IMR-90 (cell line): ENCODE data around the gene PAFAH2. TPM values are rescaled to one million over a fixed set of nuclear protein-coding genes. Genes with fewer than 3 reads are reported as not detected.

Experiments used
- ATAC-seq: fragments of 200-7000 bp; cut with Tn5 transposase; 2 replicates; pipeline ENCODE4 v1.9.1; 2020; ENCODE audit warnings: low read depth, mild to moderate bottlenecking, moderate library complexity
- BruUV-seq: library from RNA; stranded (reverse); fragments of 400-500 nt; replicated peaks from 2 replicates; lab custom pipeline; 2021; lab: Mats Ljungman, UMichigan
- CTCF ChIA-PET: fragments of 300-600 bp; formaldehyde crosslinking; extraction: SDS; loops from one replicate; lab custom pipeline; 2021; ENCODE audit warnings: antibody characterized with exemption; lab: Yijun Ruan, JAX
- POLR2A ChIA-PET: fragments of 300-600 bp; sonication (Branson Sonifier 250); formaldehyde crosslinking; loops from one replicate; lab custom pipeline; 2022; ENCODE audit warnings: antibody characterized with exemption; ENCODE audit not compliant: unreplicated experiment; lab: Charles Lee
- DNase-seq: peaks from one replicate; pipeline ENCODE4 v3.0.0; 2013
- H2AFZ ChIP-seq: replicated peaks from 2 replicates; pipeline ENCODE3; 2013; ENCODE audit warnings: low read length, mild to moderate bottlenecking; ENCODE audit not compliant: poor library complexity
- H2AK5ac ChIP-seq: 2 replicates; pipeline ENCODE4 v1.6.1; 2013; ENCODE audit warnings: low read depth, low read length, inconsistent platforms
- H2AK9ac ChIP-seq: replicated peaks from 2 replicates; pipeline ENCODE3; 2013; ENCODE audit warnings: mild to moderate bottlenecking, low read depth, low read length, moderate library complexity; ENCODE audit not compliant: poor library complexity
- H2BK120ac ChIP-seq: 2 replicates; pipeline ENCODE4 v1.6.1; 2013; ENCODE audit warnings: low read depth, low read length, inconsistent platforms
- H2BK15ac ChIP-seq: 3 replicates; pipeline ENCODE4 v1.6.1; 2013; ENCODE audit warnings: low read depth, low read length, inconsistent platforms
- H2BK20ac ChIP-seq: 2 replicates; pipeline ENCODE4 v1.6.1; 2013; ENCODE audit warnings: low read depth, mild to moderate bottlenecking, inconsistent platforms, low read length, moderate library complexity
- H2BK5ac ChIP-seq: 2 replicates; pipeline ENCODE4 v1.6.1; 2013; ENCODE audit warnings: mild to moderate bottlenecking, low read depth, low read length, inconsistent platforms; ENCODE audit not compliant: poor library complexity, severe bottlenecking
- H3K14ac ChIP-seq: replicated peaks from 2 replicates; pipeline ENCODE4 v1.6.1; 2013; ENCODE audit warnings: low read depth, low read length, inconsistent platforms
- H3K18ac ChIP-seq: 2 replicates; pipeline ENCODE4 v1.6.1; 2013; ENCODE audit warnings: low read depth, low read length, control low read depth
- H3K23ac ChIP-seq: 2 replicates; pipeline ENCODE4 v1.6.1; 2013; ENCODE audit warnings: low read depth, low read length, inconsistent platforms
- H3K27ac ChIP-seq: 2 replicates; pipeline ENCODE4 v1.5.1; 2013; ENCODE audit warnings: mild to moderate bottlenecking, control low read depth, low read length; ENCODE audit not compliant: insufficient read depth
- H3K27me3 ChIP-seq: 2 replicates; pipeline ENCODE4 v1.6.1; 2013; ENCODE audit warnings: low read length; ENCODE audit not compliant: control insufficient read depth, insufficient read depth
- H3K36me3 ChIP-seq: 2 replicates; pipeline ENCODE4 v1.6.1; 2013; ENCODE audit warnings: low read length, mixed read lengths; ENCODE audit not compliant: control insufficient read depth, insufficient read depth
- H3K4ac ChIP-seq: 2 replicates; pipeline ENCODE4 v1.6.1; 2013; ENCODE audit warnings: low read depth, low read length, inconsistent platforms
- H3K4me1 ChIP-seq: 2 replicates; pipeline ENCODE4 v1.6.1; 2013; ENCODE audit warnings: low read length, mixed read lengths; ENCODE audit not compliant: control insufficient read depth, insufficient read depth
- H3K4me2 ChIP-seq: 2 replicates; pipeline ENCODE4 v1.6.1; 2013; ENCODE audit warnings: low read depth, mild to moderate bottlenecking, control low read depth, low read length, moderate library complexity
- H3K4me3 ChIP-seq: 2 replicates; pipeline ENCODE4 v1.5.1; 2013; ENCODE audit warnings: low read depth, mild to moderate bottlenecking, control low read depth, low read length, moderate library complexity; ENCODE audit not compliant: insufficient read depth
- H3K56ac ChIP-seq: 2 replicates; pipeline ENCODE4 v1.6.1; 2013; ENCODE audit warnings: low read length, inconsistent platforms; ENCODE audit not compliant: insufficient read depth; ENCODE audit errors: extremely low read depth
- H3K79me1 ChIP-seq, 2 experiments: 2 replicates each; pipeline ENCODE4 v1.6.1; 2013; ENCODE audit warnings: low read length in 2 of 2, inconsistent platforms in 1 of 2, low read depth in 1 of 2
- H3K9ac ChIP-seq: 2 replicates; pipeline ENCODE4 v1.6.1; 2013; ENCODE audit warnings: low read depth, low read length, control low read depth
- H3K9me1 ChIP-seq: 2 replicates; pipeline ENCODE4 v1.6.1; 2013; ENCODE audit warnings: low read length, inconsistent platforms; ENCODE audit not compliant: insufficient read depth
- H3K9me3 ChIP-seq: 2 replicates; pipeline ENCODE4 v1.6.1; 2013; ENCODE audit warnings: low read length; ENCODE audit not compliant: control insufficient read depth, insufficient read depth
- H4K20me1 ChIP-seq: 2 replicates; pipeline ENCODE4 v1.6.1; 2013; ENCODE audit warnings: low read length, inconsistent platforms; ENCODE audit not compliant: insufficient read depth
- H4K5ac ChIP-seq: 2 replicates; pipeline ENCODE4 v1.6.1; 2013; ENCODE audit warnings: mild to moderate bottlenecking, low read depth, low read length, control low read depth
- H4K8ac ChIP-seq, 2 experiments: 2 replicates each; pipeline ENCODE4 v1.6.1; 2013; ENCODE audit warnings: low read depth in 2 of 2, low read length in 2 of 2, control low read depth in 1 of 2, inconsistent platforms in 1 of 2
- H4K91ac ChIP-seq: 2 replicates; pipeline ENCODE4 v1.6.1; 2013; ENCODE audit warnings: low read depth, low read length, inconsistent platforms; ENCODE audit not compliant: insufficient read depth
- CTCF ChIP-seq: conservative IDR thresholded peaks from 2 replicates; pipeline ENCODE4 v1.5.1; 2012; ENCODE audit warnings: mild to moderate bottlenecking, low read depth, low read length, improper control_type of control experiment
- FOS ChIP-seq: fragments of 150-350 bp; IDR thresholded peaks from 2 replicates; pipeline ENCODE4 v1.6.1; 2016; ENCODE audit warnings: low read depth, low read length
- MAZ ChIP-seq: IDR thresholded peaks from 2 replicates; pipeline ENCODE4 v1.6.1; 2012; ENCODE audit warnings: low read depth, mild to moderate bottlenecking, low read length, improper control_type of control experiment, moderate library complexity, borderline replicate concordance
- POLR2A ChIP-seq: IDR thresholded peaks from 2 replicates; pipeline ENCODE4 v1.6.1; 2012; ENCODE audit warnings: mild to moderate bottlenecking, low read depth, low read length
- RCOR1 ChIP-seq: IDR thresholded peaks from 2 replicates; pipeline ENCODE4 v1.6.1; 2012; ENCODE audit warnings: mild to moderate bottlenecking, low read length, improper control_type of control experiment; ENCODE audit not compliant: insufficient replicate concordance
- RFX5 ChIP-seq: IDR thresholded peaks from 2 replicates; pipeline ENCODE4 v1.8.0; 2012; ENCODE audit warnings: low read depth, mild to moderate bottlenecking, low read length, moderate library complexity
- USF2 ChIP-seq: fragments of 150-350 bp; IDR thresholded peaks from 2 replicates; pipeline ENCODE4 v1.6.1; 2017; ENCODE audit warnings: mild to moderate bottlenecking, antibody characterized with exemption, low read length, low read depth
- WGBS, 2 experiments: methylation state at CpG; one replicate each; pipeline versions ENCODE4 v1.1.5 to v1.1.7; 2013; ENCODE audit warnings: missing lambda C conversion rate in 2 of 2; ENCODE audit not compliant: insufficient read length in 1 of 2; ENCODE audit errors: extremely low coverage in 2 of 2; 5-methylcytosine and 5-hydroxymethylcytosine counted together
- dilution Hi-C: fragments of 300-500 bp; cut with HindIII; formaldehyde crosslinking; loops from one replicate; pipeline ENCODE4 v1.14.3; 2018; ENCODE audit warnings: low sequenced_read_pairs; ENCODE audit not compliant: unreplicated experiment
- in situ Hi-C: fragments of 300-500 bp; cut with MboI; formaldehyde crosslinking; loops from 3 replicates; pipeline ENCODE4 v1.14.3; 2019; ENCODE audit warnings: low sequenced_read_pairs, inconsistent platforms, mixed read lengths
- intact Hi-C: fragments of 100-400 bp; cut with micrococcal nuclease; formaldehyde crosslinking; loops from 2 replicates; pipeline ENCODE4 v1.10.0; 2022
- polyA plus RNA-seq, 3 experiments: library from polyadenylated mRNA; depleted of rRNA; stranded (reverse); fragments of >200 nt; gene quantifications; 2 replicates each; pipeline ENCODE4 v1.2.3, GENCODE V29; 2012; ENCODE audit warnings: low replicate concordance in 1 of 3
- total RNA-seq: library from RNA; depleted of rRNA; stranded (reverse); fragments of >200 nt; gene quantifications from 2 replicates; pipeline ENCODE4 v1.2.3, GENCODE V29; 2012

The PAFAH2 gene
- total and polyA plus RNA-seq, 2 of the 4 experiments (the other 2 are of a cell fraction): 8.3 to 12.2 TPM

GRCh38 chr1:26027716-26028489 lies 30.0 kb upstream of the PAFAH2 start:
- Histone ChIP-seq H4K91ac (no peak overlapping the region), H3K56ac (no peak overlapping the region), H4K8ac (no peak overlapping the region), H3K9ac (no peak overlapping the region), H3K18ac (no peak overlapping the region), H3K27me3 (peaks cover 3% of the 10 kb centered on the region; the same call in 1 of the 2 replicates), H2BK120ac (no peak overlapping the region), H2AK9ac (peak overlapping the region; percentile 80), H3K27ac (no peak overlapping the region), H2BK20ac (no peak overlapping the region), H3K4me3 (no peak overlapping the region), H2AK5ac (no peak overlapping the region), H3K9me3 (no peaks in the 10 kb centered on the region), H2BK5ac (no peak overlapping the region), H3K23ac (no peak overlapping the region), H2AFZ (peak overlapping the region; percentile 62), H3K4ac (no peak overlapping the region), H3K4me2 (no peak overlapping the region), H3K14ac (no peak overlapping the region), H3K4me1 (no peaks in the 10 kb centered on the region; the same call in 1 of the 2 replicates), H4K5ac (no peak overlapping the region), H3K79me1 (no peaks in the 10 kb centered on the region), H3K9me1 (no peaks in the 10 kb centered on the region), H3K36me3 (no peaks in the 10 kb centered on the region), H4K20me1 (no peaks in the 10 kb centered on the region), H2BK15ac (no peak overlapping the region)
- in situ Hi-C loops: no loop called here
- ChIA-PET CTCF (no interaction called here), POLR2A (interaction anchor here (0.6 kb wide), 1 partner anchor 48 kb away, joined by 5 read pairs; no protein-coding TSS in a partner anchor)
- 0 out of 2 replicates have a peak, but pooled peaks have one; percentile 28 for ATAC-seq
- intact Hi-C loops: no loop called here
- WGBS, 2 experiments: 50% methylated on average over 1 of the region's 3 CpGs; no CpG with 5 or more reads in 1 of the 2 experiments
- BruUV-seq: no TSS peak
- TF ChIP-seq RFX5: no peak
- no peak for TF ChIP-seq POLR2A
- TF ChIP-seq USF2: no peak
- TF ChIP-seq RCOR1: no peak
- 0 out of 2 replicates have a peak, but pooled peaks have one; percentile 30 for TF ChIP-seq MAZ
- no peak for TF ChIP-seq FOS
- no peak for TF ChIP-seq CTCF
- dilution Hi-C loops: no loop called here
- DNase-seq: no peak
